GM08714 (cell line): ENCODE measurements around the gene PHF19.
A peak's percentile ranks its signal among the peaks of the same experiment; 100 is the strongest.

Experiments used
- H3K4me3 ChIP-seq: fragments of 200-500 bp; sonication (Bioruptor generic); 2 replicates; pipeline ENCODE4 v1.5.1; 2014; ENCODE audit warnings: mild to moderate bottlenecking, low read length, inconsistent platforms
- ZNF274 ChIP-seq: IDR thresholded peaks from 2 replicates; pipeline ENCODE4 v1.6.1; 2012; ENCODE audit warnings: mild to moderate bottlenecking, low read depth, low read length

PHF19 gene

GRCh38 chr9:120876842-120877240, at the start of gene PHF19:
Gene PHF19, minus strand, starts transcription at chr9:120877188. Its CDS starts 2,447 bp downstream, at chr9:120874741.
- peak within 1 kb of the TSS; percentile 95 for H3K4me3 ChIP-seq

GRCh38 chr9:120926397-120926928, 49.5 kb upstream of the PHF19 start, which contains the start of gene TRAF1:
Gene TRAF1, minus strand, starts transcription at chr9:120926796. Its CDS starts 721 bp downstream, at chr9:120926075.
- TF ChIP-seq ZNF274 = no peak
- peak within 1 kb of the TSS; percentile 82 for H3K4me3 ChIP-seq

More at GRCh38 chr9:120876842-120877240, at the start of gene PHF19:
- TF ChIP-seq ZNF274 = no peak

GRCh38 chr9:120925535-120926396, 48.8 kb upstream of the PHF19 start:
- H3K4me3 ChIP-seq = peak overlapping the region; percentile 57
- no peak for TF ChIP-seq ZNF274

- H3K4me3 ChIP-seq = peak overlapping the region; percentile 57
These were observed 47.9 kb upstream of the PHF19 start for GRCh38 chr9:120924698-120925534.

GRCh38 chr9:120923620-120924328, 46.8 kb upstream of the PHF19 start:
- H3K4me3 ChIP-seq = peak overlapping the region; percentile 57
- no peak for TF ChIP-seq ZNF274

More at GRCh38 chr9:120924698-120925534, 47.9 kb upstream of the PHF19 start:
- TF ChIP-seq ZNF274 = no peak

GRCh38 chr9:120922404-120923195, 45.6 kb upstream of the PHF19 start:
- peak overlapping the region; percentile 47 for H3K4me3 ChIP-seq
- no peak for TF ChIP-seq ZNF274

- no peak for TF ChIP-seq ZNF274
- H3K4me3 ChIP-seq = peak overlapping the region; percentile 47
These were observed 44.7 kb upstream of the PHF19 start for GRCh38 chr9:120921661-120922181.

GRCh38 chr9:120920806-120921178, 43.8 kb upstream of the PHF19 start:
- H3K4me3 ChIP-seq = peak overlapping the region; percentile 26; the same call in 1 of the 2 replicates
- TF ChIP-seq ZNF274 = no peak

- peak overlapping the region; percentile 9; the same call in 1 of the 2 replicates for H3K4me3 ChIP-seq
- no peak for TF ChIP-seq ZNF274
These were observed 43.1 kb upstream of the PHF19 start for GRCh38 chr9:120919843-120920805.

- H3K4me3 ChIP-seq = no peak overlapping the region; the same call in 1 of the 2 replicates
- no peak for TF ChIP-seq ZNF274
These were observed 42.2 kb upstream of the PHF19 start for GRCh38 chr9:120918931-120919842.

GRCh38 chr9:120917929-120918762, 41.2 kb upstream of the PHF19 start:
- TF ChIP-seq ZNF274 = no peak
- H3K4me3 ChIP-seq = no peak overlapping the region
